NCI-H748 (cell line): ENCODE data around the gene ZNF92.
"Not testable (repeated sequence)": the region's sequence is repeated elsewhere in the genome, so short reads cannot be mapped to it uniquely, and the experiment has no call there.

Experiments used
- DNase-seq: peaks from one replicate; lab custom pipeline; 2025; ENCODE audit not compliant: unreplicated experiment; lab: John Stamatoyannopoulos, UW

Gene ZNF92

GRCh38 chr7:65373608-65374351 is at the start of gene ZNF92:
TSS of gene ZNF92 (plus strand) at chr7:65373855. CDS start at chr7:65373998, 143 bp downstream.
- peak; percentile 99 for DNase-seq

DNA sequence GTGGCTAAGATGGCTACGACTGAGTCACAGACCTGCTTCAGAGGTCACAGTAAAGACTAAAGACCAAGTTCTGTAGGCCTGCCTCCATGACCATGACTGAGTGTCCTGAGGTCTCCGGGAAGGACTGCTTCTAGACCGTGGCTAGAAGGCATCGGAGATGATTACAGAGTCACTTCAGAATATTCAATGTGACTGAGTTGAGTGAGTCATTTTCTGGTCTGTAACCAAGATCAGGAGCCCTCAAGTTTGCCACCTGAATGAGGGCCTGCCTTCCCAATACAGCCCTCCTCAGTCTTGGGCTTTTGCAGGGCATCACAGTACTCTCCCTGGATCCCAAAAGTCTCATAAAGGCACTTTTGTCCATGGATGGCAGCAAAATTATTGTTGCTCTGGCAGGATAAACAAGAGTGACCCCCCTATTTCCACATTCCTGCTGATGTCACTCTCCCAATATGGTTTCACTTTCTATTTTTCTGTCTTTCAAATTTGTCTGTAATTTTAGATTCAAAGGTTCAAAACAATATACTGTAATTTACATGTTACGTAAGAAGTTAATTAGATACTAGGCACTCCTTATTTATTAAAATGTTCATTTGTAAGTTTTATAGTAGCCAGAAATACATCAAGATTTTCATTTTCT is 47.7 kb upstream of the ZNF92 start:
- no peak for DNase-seq

GRCh38 chr7:65338346-65338745 is 35.3 kb upstream of the ZNF92 start:
- DNase-seq = no peak

GRCh38 chr7:65339257-65339656 is 34.4 kb upstream of the ZNF92 start:
- no peak for DNase-seq

DNA sequence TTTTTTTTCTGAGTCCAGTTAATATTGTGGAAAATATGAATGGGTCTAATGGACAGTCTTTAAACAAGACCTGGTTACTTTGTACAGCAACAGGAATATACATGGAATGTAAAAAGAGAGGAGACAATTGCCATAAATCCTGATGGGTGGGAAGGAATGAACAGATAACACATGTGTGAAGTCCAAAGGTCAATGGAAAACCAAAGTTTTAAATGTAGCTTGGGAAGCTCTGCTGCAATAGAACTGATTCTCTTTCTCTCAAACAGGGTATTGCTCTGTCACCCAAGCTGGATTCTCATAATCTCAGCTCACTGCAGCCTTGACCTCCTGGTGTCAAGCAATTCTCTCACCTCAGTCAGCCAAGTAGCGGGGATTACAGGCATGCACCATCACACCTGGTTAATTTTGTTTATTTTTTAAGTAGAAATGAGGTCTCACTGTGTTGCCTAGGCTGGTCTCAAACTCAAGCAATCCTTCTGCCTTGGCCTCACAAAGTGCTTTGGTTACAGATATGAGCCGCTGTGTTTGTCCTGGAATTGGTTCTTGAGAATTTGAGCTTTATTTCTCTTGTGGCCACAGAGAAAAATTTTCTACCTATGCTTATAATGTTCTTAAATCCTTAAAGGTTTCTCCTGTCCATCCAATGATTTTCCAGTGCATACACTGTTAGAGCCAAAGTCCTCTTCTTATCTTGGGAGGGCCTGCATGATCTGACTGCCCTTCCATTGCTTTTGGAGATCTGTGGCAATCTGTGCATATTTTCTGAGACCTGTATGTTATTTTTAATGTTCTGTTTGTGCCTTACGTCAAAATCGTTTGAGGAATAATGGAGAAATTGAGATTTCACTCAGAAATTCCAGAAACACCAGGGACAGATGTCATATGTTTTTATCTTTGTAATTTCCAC is 30.7 kb upstream of the ZNF92 start:
- DNase-seq = no peak

DNA sequence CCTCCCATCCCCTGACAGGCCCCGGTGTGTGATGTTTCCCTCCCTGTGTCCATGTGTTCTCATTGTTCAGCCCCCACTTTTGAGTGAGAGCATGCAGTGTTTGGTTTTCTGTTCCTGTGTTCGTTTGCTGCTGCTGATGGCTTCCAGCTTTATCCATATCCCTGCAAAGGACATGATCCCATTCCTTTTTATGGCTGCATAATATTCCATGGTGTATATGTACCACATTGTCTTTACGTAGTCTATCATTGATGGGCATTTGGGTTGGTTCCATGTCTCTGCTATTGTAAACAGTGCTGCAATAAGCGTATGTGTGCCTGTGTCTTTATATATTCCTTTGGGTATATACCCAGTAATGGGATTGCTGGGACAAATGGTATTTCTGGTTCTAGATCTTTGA is 29.1 kb upstream of the ZNF92 start:
- DNase-seq = not testable (repeated sequence)

DNA sequence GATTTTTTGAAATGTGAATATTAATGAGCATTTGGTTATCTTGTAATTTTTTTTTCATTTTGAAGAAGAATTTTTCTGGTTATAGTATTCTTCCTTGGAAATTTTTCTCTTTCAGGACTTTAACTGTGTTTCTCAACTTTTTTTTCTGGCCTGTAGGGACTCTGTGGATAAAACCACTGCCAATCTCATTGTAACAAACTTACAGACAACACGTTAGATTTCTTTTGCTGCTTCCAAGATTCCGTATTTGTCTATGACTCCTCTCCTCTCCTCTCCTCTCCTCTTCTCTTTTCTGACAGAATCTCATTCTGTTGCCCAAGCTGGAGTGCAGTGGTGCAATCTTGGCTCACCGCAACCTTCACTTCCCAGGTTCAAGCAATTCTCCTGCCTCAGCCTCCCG is 19.4 kb upstream of the ZNF92 start:
- DNase-seq = no peak

DNA sequence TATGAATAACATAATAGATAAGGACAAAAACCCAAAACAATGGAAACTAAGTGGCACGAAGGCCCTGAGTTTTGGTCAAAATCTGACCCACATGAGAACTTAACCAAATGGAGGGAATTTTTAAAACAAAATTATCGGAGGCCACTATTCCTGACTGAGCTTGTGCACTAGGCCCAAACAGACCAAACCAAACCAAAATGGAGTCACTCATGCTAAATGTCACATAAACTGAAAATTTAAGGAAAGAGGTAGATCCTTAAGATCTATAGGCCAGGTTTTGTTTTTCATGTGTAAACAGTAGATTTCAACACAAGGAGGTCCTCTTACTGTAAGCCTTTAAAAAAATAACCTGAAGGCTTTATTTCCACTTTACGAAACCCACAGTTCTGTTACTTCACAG is 3.8 kb upstream of the ZNF92 start:
- DNase-seq = no peak

DNA sequence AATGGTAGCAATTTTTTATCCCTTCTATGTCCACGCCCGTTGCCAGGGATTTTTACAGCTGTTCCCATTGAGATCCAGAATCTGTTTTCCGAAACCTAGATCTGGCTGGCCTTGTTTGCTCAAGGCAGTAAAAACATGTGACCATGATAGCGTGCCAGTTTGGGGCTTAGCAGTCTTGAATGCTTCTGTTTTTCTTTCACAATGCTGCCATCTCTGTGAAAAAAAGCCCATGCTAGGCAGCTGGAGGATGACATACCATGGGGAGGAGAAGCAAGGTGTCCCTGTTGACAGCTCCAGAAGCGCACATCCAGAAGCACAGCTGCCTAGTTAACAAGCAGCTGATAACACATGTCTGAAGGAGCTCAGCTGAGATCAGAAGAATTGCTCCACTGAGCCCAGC is 2.2 kb upstream of the ZNF92 start:
- no peak for DNase-seq

- DNase-seq = no peak
Observed at GRCh38 chr7:65379318-65379717, 5.7 kb downstream of the ZNF92 start.

DNA sequence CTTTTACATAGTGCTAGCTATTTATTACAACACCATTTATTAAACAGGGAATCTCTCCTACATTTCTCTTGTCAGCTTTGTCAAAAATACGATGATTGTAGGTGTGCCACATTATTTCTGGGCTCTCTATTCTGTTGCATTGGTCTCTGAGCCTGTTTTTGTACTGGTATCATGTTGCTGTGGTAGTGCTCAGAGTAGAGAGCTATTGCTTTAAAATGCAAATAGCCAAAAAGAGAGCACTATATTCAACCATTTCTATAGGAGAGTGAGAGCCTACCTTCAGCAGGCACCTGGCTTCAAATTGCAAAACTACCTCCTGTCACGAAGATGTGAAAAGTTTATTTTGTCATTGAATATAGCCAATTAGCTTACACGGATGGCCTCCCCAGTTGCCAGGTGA is 8.1 kb downstream of the ZNF92 start:
- DNase-seq = no peak

- DNase-seq = no peak
Observed at GRCh38 chr7:65382452-65382851, 8.8 kb downstream of the ZNF92 start.

DNA sequence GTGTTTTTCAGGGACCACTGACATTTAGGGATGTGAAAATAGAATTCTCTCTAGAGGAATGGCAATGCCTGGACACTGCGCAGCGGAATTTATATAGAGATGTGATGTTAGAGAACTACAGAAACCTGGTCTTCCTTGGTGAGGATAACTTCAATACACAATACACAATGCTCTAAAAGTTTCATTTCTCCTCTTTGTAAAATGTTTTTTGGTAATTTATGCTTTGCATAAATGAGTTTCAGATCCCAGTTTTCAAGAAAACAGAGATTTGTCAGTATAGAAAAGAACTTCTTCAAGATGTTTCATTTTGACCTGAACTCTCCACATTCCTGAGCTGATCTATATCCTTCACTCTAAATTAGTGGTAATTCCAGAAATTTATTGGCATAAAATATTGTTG is 14.2 kb downstream of the ZNF92 start:
- DNase-seq = no peak

DNA sequence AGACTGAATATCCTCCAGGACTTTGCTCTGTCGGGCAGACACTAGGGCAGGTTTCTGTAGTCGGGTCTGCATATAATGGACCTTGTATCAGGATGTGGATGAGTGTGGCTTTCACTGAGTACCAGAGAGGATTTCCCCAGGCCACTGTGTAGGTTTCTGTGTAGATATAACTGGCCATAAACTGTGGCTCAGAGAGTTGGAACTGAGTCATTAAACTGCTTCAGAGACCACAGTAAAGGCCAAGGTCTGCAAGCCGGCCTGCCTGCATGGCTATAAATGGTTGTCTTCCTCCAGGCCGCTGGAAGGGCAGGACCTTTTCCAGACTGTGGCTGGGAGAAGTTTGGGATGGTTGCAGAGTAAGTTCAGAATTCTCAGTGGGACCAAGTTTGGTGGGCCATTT is 16.9 kb downstream of the ZNF92 start:
- no peak for DNase-seq

DNA sequence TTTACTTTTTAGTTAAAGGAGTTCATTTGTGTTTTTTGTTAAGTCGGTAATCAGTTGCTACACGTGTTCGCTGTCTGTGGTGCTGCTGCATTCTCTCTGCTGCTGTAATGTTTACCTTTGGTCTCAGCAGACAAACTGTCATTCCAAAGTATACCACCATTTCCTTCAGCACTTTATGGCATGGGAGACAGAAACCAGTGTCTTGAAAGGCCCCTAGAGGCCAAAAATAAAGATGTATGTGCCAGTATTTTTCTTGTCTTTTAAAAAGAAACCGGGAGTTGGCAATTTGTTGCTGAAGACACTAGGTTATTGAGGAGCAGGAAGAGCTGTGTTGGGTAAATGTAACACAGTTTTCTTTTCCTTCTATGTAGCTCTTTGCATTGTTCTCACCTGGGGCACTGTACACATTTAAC is 24.1 kb downstream of the ZNF92 start:
- no peak for DNase-seq

GRCh38 chr7:65398671-65399070 is 25.0 kb downstream of the ZNF92 start:
- not testable (repeated sequence) for DNase-seq

DNA sequence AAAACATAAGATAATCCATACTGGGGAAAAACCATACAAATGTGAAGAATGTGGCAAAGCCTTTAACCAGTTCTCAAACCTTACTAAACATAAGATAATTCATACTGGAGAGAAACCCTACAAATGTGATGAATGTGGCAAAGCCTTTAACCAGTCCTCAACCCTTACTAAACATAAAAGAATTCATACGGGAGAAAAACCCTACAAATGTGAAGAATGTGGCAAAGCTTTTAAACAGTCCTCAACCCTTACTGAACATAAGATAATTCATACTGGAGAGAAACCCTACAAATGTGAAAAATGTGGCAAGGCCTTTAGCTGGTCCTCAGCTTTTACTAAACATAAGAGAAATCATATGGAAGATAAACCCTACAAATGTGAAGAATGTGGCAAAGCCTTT is 25.4 kb downstream of the ZNF92 start:
- not testable (repeated sequence) for DNase-seq

DNA sequence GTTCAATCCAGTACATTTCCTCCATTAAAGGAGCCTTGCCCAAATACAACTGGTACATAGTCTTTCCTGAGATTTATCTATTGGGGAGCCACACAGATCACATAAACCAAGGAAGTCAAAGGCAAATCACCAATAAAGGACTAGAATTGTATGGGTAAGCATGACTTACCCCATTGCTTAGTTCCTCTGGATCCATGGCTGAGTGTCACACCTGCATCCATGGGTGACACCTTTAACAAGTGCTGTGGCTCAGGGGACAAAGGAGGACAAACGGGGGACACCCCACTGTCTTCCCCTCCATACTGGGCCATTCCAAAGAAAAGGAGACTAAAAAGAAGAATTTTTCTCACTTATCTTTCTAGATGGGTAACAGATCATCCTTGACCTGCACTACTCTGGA is 30.4 kb downstream of the ZNF92 start:
- DNase-seq = no peak

DNA sequence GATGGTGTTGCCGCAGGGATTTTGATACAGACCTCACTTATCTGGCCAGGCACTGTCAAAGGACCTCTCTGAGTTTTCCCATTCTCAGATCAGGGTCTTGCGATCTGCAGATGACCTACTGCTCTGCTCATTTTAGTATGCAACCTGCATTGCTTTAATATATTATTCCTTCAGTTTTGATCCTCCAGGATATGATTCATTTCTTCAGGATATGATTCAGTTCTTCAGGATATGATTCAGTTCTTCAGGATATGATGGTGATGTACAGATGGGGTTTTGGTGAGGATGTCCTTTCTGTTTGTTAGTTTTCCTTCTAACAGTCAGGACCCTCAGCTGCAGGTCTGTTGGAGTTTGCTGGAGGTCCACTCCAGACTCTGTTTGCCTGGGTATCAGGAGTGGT is 33.1 kb downstream of the ZNF92 start:
- DNase-seq = not testable (repeated sequence)

- DNase-seq = no peak
Observed at GRCh38 chr7:65409363-65409762, 35.7 kb downstream of the ZNF92 start.

DNA sequence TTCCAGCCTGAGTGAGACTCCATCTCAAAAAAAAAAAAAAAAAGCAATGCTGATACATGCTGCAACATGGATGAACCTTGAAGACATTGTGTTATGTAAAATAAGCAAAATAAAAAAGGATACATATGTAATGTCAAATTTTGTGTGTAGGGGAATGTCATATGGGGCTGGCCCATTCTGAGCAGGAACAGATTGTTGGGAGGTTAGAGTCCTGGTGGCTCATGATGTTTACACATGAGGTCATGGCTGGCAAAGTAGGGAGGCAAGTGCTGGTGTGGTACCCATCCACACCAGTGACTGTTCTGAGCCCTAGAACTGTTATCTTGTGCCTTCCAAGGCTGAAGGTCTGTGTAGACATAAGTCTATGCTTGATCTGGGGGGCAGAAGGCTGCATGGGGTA is 37.6 kb downstream of the ZNF92 start:
- DNase-seq = no peak

DNA sequence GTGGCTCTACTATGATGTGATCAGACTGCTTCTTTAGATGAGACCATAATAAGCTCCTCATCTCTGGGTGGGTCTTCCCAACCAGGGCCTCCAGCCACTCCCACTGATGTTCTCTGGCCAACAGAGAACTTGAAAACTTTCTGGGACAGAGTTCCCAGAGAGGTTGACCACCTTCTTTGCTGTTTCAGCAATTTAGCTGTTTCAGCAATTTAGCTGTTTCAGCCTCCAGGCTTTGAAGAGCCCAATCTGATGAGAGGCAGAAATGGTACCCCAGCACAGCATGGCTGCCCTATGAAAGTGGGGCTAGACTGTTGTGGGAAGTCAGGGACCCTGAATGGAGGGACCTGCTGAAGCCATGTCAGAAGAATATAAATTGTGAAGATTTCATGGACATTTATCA is 49.0 kb downstream of the ZNF92 start:
- DNase-seq = no peak
